Measurements from ENCODE around the gene CHRD.

The CHRD gene

GRCh38 chr3:184384342-184384741 lies 4.5 kb downstream of the CHRD start:
- no peak for DNase-seq

- no peak for DNase-seq
Measured at GRCh38 chr3:184384856-184385422, 5.1 kb downstream of the CHRD start.

GRCh38 chr3:184386047-184386806 lies 6.4 kb downstream of the CHRD start:
- DNase-seq = no peak

- no peak for DNase-seq
Measured at GRCh38 chr3:184387174-184387714, 7.4 kb downstream of the CHRD start.

GRCh38 chr3:184388164-184388935 lies 8.5 kb downstream of the CHRD start:
- DNase-seq = no peak

GRCh38 chr3:184388936-184389230 lies 9.0 kb downstream of the CHRD start:
- no peak for DNase-seq

- DNase-seq = no peak
Measured at GRCh38 chr3:184389384-184389783, 9.5 kb downstream of the CHRD start.

- no peak for DNase-seq
Measured at GRCh38 chr3:184389935-184390528, 10.2 kb downstream of the CHRD start.

- no peak for DNase-seq
Measured at GRCh38 chr3:184391266-184391665, 11.4 kb downstream of the CHRD start.

- DNase-seq = no peak
Measured at GRCh38 chr3:184395320-184395660, 15.4 kb downstream of the CHRD start.

- no peak for DNase-seq
Measured at GRCh38 chr3:184399410-184399809, 19.6 kb downstream of the CHRD start.

GRCh38 chr3:184405075-184406030 lies 25.5 kb downstream of the CHRD start:
- no peak for DNase-seq

- DNase-seq = no peak
Measured at GRCh38 chr3:184409331-184409926, 29.6 kb downstream of the CHRD start.

- no peak for DNase-seq
Measured at GRCh38 chr3:184409946-184410500, 30.2 kb downstream of the CHRD start.

GRCh38 chr3:184414418-184415202 lies 34.8 kb downstream of the CHRD start:
- no peak for DNase-seq

- DNase-seq = no peak
Measured at GRCh38 chr3:184415203-184415490, 35.3 kb downstream of the CHRD start.

- DNase-seq = peak; percentile 72
Measured at GRCh38 chr3:184417619-184418327, 37.9 kb downstream of the CHRD start.

GRCh38 chr3:184419171-184419570 lies 39.3 kb downstream of the CHRD start:
- no peak for DNase-seq

- no peak for DNase-seq
Measured at GRCh38 chr3:184423561-184423960, 43.7 kb downstream of the CHRD start.

- DNase-seq = no peak
Measured at GRCh38 chr3:184426691-184427141, 46.9 kb downstream of the CHRD start.

Data from CD4-positive, alpha-beta T cell treated with Interleukin-10 for 1 hour (primary cell).